DOHH2 (cell line): ENCODE data around the gene TREX2.
"Not testable (repeated sequence)": the region's sequence is repeated elsewhere in the genome, so short reads cannot be mapped to it uniquely, and the experiment has no call there.

Experiments
- H3F3A ChIP-seq: fragments of 200-600 bp; sonication (generic), shearing (Covaris generic); 2 replicates; pipeline ENCODE4 v1.6.0; 2016; ENCODE audit warnings: antibody characterized with exemption, mild to moderate bottlenecking; ENCODE audit not compliant: control insufficient read depth, insufficient read depth
- H3K27ac ChIP-seq: fragments of 200-600 bp; sonication (generic); 2 replicates; pipeline ENCODE4 v1.5.1; 2014; ENCODE audit warnings: low read depth, mild to moderate bottlenecking, low read length, moderate library complexity
- H3K27me3 ChIP-seq: fragments of 200-600 bp; sonication (generic); 2 replicates; pipeline ENCODE4 v1.6.1; 2014; ENCODE audit warnings: mild to moderate bottlenecking, low read length, mixed read lengths; ENCODE audit not compliant: control insufficient read depth
- H3K36me3 ChIP-seq: fragments of 200-600 bp; sonication (generic); 2 replicates; pipeline ENCODE4 v1.6.1; 2014; ENCODE audit warnings: mild to moderate bottlenecking, low read length, moderate library complexity, mixed read lengths; ENCODE audit not compliant: control insufficient read depth
- H3K4me1 ChIP-seq: fragments of 200-600 bp; sonication (generic); 2 replicates; pipeline ENCODE4 v1.6.1; 2014; ENCODE audit warnings: mild to moderate bottlenecking, low read length, mixed read lengths; ENCODE audit not compliant: control insufficient read depth
- H3K4me2 ChIP-seq: fragments of 200-600 bp; sonication (generic); 2 replicates; pipeline ENCODE4 v1.6.0; 2014; ENCODE audit warnings: mild to moderate bottlenecking, low read length, moderate library complexity
- H3K4me3 ChIP-seq: fragments of 200-600 bp; sonication (generic); 2 replicates; pipeline ENCODE4 v1.5.1; 2014; ENCODE audit warnings: mild to moderate bottlenecking, low read length, mixed read lengths
- H3K79me2 ChIP-seq: fragments of 200-600 bp; sonication (generic); 2 replicates; pipeline ENCODE4 v1.6.1; 2014; ENCODE audit warnings: mild to moderate bottlenecking, low read length, mixed read lengths; ENCODE audit not compliant: control insufficient read depth
- H3K9me2 ChIP-seq: fragments of 200-600 bp; sonication (generic); replicated peaks from 2 replicates; pipeline ENCODE4 v1.6.1; 2014; ENCODE audit warnings: mild to moderate bottlenecking, low read length, mixed read lengths; ENCODE audit not compliant: control insufficient read depth
- H3K9me3 ChIP-seq: fragments of 200-600 bp; sonication (generic); 2 replicates; pipeline ENCODE4 v1.6.1; 2014; ENCODE audit warnings: antibody characterized with exemption, low read length, mixed read lengths; ENCODE audit not compliant: control insufficient read depth, insufficient read depth
- H4K20me1 ChIP-seq: fragments of 200-600 bp; sonication (generic); 2 replicates; pipeline ENCODE4 v1.6.0; 2014; ENCODE audit warnings: low read depth, mild to moderate bottlenecking, antibody characterized with exemption, low read length, moderate library complexity; ENCODE audit not compliant: control insufficient read depth, insufficient read depth
- EZH2phosphoT487 ChIP-seq: fragments of 200-600 bp; sonication (generic); IDR thresholded peaks from 2 replicates; pipeline ENCODE4 v1.6.1; 2017; ENCODE audit warnings: borderline replicate concordance, mild to moderate bottlenecking, antibody characterized with exemption, low read length, moderate library complexity, mixed read lengths
- TF ChIP-seq, protein P1 (sequence below): fragments of 200-600 bp; sonication (generic); IDR thresholded peaks from one replicate; pipeline ENCODE4 v1.5.1; 2014; ENCODE audit warnings: antibody characterized with exemption, mild to moderate bottlenecking, low read depth, low read length; ENCODE audit not compliant: poor library complexity, severe bottlenecking

TREX2 gene

DNA sequence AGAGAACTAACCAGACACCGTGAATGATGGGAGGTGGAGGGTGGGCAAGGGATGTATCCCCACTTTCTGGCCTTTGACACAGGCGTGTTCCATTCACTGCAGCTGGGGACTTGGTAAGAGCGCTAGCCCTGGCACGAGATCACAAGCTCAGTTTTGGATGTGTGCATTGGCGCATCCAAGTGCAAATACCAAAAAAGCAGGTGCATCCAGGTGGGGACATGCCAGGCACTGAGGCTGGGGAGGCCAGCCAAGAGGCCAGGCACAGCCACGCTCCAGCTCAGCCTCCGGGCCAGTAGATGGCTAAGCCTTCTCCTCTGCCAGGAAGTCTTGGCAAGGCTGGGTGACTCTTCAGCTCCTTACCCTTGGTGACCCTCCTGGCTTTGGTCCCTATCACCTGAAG is 39.0 kb downstream of the TREX2 start:
- Histone ChIP-seq H4K20me1 (no peaks in the 10 kb centered on the region), H3K4me3 (no peak overlapping the region), H3F3A (no peaks in the 10 kb centered on the region), H3K9me2 (no peaks in the 10 kb centered on the region), H3K79me2 (peaks cover 2% of the 10 kb centered on the region; the same call in 1 of the 2 replicates), H3K27me3 (no peaks in the 10 kb centered on the region), H3K4me1 (peaks cover 12% of the 10 kb centered on the region), H3K27ac (no peak overlapping the region), H3K4me2 (no peak overlapping the region), H3K9me3 (no peaks in the 10 kb centered on the region), H3K36me3 (no peaks in the 10 kb centered on the region)
- no peak for TF ChIP-seq EZH2phosphoT487
- TF ChIP-seq, protein P1, sequence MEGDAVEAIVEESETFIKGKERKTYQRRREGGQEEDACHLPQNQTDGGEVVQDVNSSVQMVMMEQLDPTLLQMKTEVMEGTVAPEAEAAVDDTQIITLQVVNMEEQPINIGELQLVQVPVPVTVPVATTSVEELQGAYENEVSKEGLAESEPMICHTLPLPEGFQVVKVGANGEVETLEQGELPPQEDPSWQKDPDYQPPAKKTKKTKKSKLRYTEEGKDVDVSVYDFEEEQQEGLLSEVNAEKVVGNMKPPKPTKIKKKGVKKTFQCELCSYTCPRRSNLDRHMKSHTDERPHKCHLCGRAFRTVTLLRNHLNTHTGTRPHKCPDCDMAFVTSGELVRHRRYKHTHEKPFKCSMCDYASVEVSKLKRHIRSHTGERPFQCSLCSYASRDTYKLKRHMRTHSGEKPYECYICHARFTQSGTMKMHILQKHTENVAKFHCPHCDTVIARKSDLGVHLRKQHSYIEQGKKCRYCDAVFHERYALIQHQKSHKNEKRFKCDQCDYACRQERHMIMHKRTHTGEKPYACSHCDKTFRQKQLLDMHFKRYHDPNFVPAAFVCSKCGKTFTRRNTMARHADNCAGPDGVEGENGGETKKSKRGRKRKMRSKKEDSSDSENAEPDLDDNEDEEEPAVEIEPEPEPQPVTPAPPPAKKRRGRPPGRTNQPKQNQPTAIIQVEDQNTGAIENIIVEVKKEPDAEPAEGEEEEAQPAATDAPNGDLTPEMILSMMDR, result no peak

DNA sequence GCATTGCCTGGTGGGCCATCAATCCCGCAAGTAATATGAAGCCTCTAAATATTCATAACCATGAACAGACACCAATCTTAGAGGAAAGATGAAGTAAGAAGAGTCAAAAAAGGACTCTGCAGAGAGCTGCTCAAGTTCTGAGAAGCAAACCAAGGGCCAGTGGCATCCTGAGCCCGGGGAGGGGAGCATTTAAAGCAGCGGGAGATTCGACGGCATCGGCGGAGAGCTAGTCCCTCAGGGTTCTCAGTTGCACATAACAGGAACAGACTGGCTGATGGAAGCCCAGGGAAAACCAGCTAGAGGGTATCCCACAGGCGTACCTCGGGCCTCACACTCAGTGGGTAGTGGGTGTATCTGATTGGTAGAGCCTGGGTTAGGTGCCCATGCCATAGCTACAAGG is 39.8 kb downstream of the TREX2 start:
- Histone ChIP-seq H3K9me2 (no peaks in the 10 kb centered on the region), H3K79me2 (no peaks in the 10 kb centered on the region), H3K4me1 (peaks cover 10% of the 10 kb centered on the region), H3K9me3 (no peaks in the 10 kb centered on the region), H3K27me3 (no peaks in the 10 kb centered on the region), H4K20me1 (no peaks in the 10 kb centered on the region), H3K36me3 (no peaks in the 10 kb centered on the region), H3K27ac (no peak overlapping the region), H3F3A (no peaks in the 10 kb centered on the region), H3K4me3 (no peak overlapping the region), H3K4me2 (no peak overlapping the region)
- TF ChIP-seq EZH2phosphoT487, result no peak
- TF ChIP-seq, protein P1, result no peak

DNA sequence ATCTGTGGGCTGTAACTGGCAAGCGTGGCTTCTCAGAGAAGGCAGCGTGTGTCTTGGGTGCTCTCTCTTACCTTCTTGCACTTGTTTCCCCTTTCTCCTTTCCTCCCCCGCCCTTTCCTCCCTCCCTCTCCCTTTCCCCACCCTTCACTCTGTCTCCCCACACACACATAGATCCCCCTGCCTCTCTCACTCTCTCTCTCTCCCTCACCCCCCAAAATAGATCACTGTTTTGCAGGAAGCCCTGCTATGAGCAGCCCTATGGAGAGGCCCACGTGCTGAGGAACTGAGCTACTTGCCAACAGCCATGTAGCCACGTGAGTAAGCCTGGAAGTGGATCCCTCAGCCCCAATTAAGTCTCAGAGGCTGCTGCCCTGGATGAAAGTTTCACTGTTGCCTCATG is 40.4 kb downstream of the TREX2 start:
- TF ChIP-seq EZH2phosphoT487, result no peak
- TF ChIP-seq, protein P1, result no peak
- Histone ChIP-seq H3K4me2 (no peak overlapping the region), H3K27me3 (no peaks in the 10 kb centered on the region), H3K27ac (no peak overlapping the region), H3F3A (no peaks in the 10 kb centered on the region), H3K9me3 (no peaks in the 10 kb centered on the region), H3K4me3 (no peak overlapping the region), H3K36me3 (no peaks in the 10 kb centered on the region), H3K9me2 (no peaks in the 10 kb centered on the region), H3K4me1 (peaks cover 4% of the 10 kb centered on the region), H3K79me2 (no peaks in the 10 kb centered on the region), H4K20me1 (no peaks in the 10 kb centered on the region)

DNA sequence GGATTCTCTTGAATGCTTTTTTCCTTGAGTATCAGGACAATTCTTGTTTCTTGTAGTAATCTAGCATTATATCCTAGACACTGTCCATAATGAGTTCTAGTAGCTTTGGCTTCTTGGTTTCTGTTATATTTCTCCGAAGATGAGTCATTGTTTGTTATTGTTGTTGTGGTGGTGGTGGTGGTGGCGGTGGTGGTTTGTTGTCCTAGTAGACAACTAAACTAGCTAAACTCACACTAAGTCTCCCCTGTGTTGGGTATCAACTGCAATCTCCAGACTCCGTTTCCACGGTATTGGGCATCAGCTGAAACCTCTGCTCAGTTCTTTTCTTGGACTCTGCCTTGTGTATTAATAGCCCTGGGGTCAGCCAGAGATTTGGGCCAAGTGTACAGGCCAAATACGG is 41.5 kb downstream of the TREX2 start:
- not testable (repeated sequence) for H3K4me2 ChIP-seq, H3K36me3 ChIP-seq, H3K27ac ChIP-seq, H3K79me2 ChIP-seq, H3K4me1 ChIP-seq, H4K20me1 ChIP-seq, H3F3A ChIP-seq, H3K9me2 ChIP-seq, H3K9me3 ChIP-seq, H3K4me3 ChIP-seq, H3K27me3 ChIP-seq
